PC-3 (cell line): ENCODE measurements around the gene HEPACAM2. TPM values are rescaled to one million over a fixed set of nuclear protein-coding genes. Genes with fewer than 3 reads are reported as not detected.
A peak's percentile ranks its signal among the peaks of the same experiment; 100 is the strongest.

Experiments used
- ATAC-seq: fragments of 200-7000 bp; cut with Tn5 transposase; 2 replicates; pipeline ENCODE4 v1.9.1; 2020; ENCODE audit warnings: mild to moderate bottlenecking, moderate library complexity
- BruUV-seq: library from RNA; stranded (reverse); fragments of 400-500 nt; replicated peaks from 2 replicates; lab custom pipeline; 2021; lab: Mats Ljungman, UMichigan
- CTCF ChIA-PET: fragments of 300-600 bp; sonication (Branson Sonifier 250); formaldehyde crosslinking; loops from one replicate; lab custom pipeline; 2022; ENCODE audit warnings: antibody characterized with exemption; lab: Charles Lee
- POLR2A ChIA-PET: fragments of 300-600 bp; sonication (Branson Sonifier 250); formaldehyde crosslinking; loops from one replicate; lab custom pipeline; 2022; ENCODE audit warnings: antibody characterized with exemption; ENCODE audit not compliant: unreplicated experiment; lab: Charles Lee
- DNase-seq: peaks from one replicate; pipeline ENCODE4 v3.0.0-alpha.2; 2015
- H2AFZ ChIP-seq: fragments of 300-600 bp; sonication (generic); 2 replicates; pipeline ENCODE4 v1.6.0; 2016; ENCODE audit warnings: antibody characterized with exemption, low read length
- H3F3A ChIP-seq: fragments of 300-600 bp; sonication (generic); one replicate; pipeline ENCODE4 v1.6.0; 2017; ENCODE audit warnings: antibody characterized with exemption, low read length, control low read depth, mild to moderate bottlenecking; ENCODE audit not compliant: unreplicated experiment
- H3K27ac ChIP-seq: fragments of 300-600 bp; sonication (generic); 2 replicates; pipeline ENCODE4 v1.5.1; 2016; ENCODE audit warnings: mild to moderate bottlenecking, low read length
- H3K27me3 ChIP-seq: fragments of 300-600 bp; sonication (generic); 2 replicates; pipeline ENCODE4 v1.6.1; 2016; ENCODE audit warnings: low read length, mixed read lengths
- H3K36me3 ChIP-seq: fragments of 300-600 bp; sonication (generic); 2 replicates; pipeline ENCODE4 v1.6.1; 2016; ENCODE audit warnings: low read depth, mixed run types, low read length, mixed read lengths
- H3K4me1 ChIP-seq: fragments of 300-600 bp; sonication (generic); 2 replicates; pipeline ENCODE4 v1.5.1; 2016; ENCODE audit warnings: low read length; ENCODE audit not compliant: insufficient read depth
- H3K4me2 ChIP-seq: fragments of 300-600 bp; sonication (generic); 2 replicates; pipeline ENCODE4 v1.6.0; 2016; ENCODE audit warnings: low read length
- H3K4me3 ChIP-seq: fragments of 300-600 bp; sonication (generic); 2 replicates; pipeline ENCODE4 v1.5.1; 2016; ENCODE audit warnings: mild to moderate bottlenecking, low read length, mixed read lengths
- H3K79me2 ChIP-seq: fragments of 300-600 bp; sonication (generic); 2 replicates; pipeline ENCODE4 v1.6.1; 2017; ENCODE audit warnings: low read length, mixed read lengths
- H3K9ac ChIP-seq: fragments of 300-600 bp; sonication (generic); 2 replicates; pipeline ENCODE4 v1.6.0; 2016; ENCODE audit warnings: mild to moderate bottlenecking, low read length
- H3K9me2 ChIP-seq: fragments of 300-600 bp; sonication (generic); replicated peaks from 2 replicates; pipeline ENCODE4 v1.6.1; 2016; ENCODE audit warnings: mixed run types, low read length, mixed read lengths
- H3K9me3 ChIP-seq: fragments of 300-600 bp; sonication (generic); 2 replicates; pipeline ENCODE4 v1.6.1; 2016; ENCODE audit warnings: low read length, mixed read lengths
- H4K20me1 ChIP-seq: fragments of 300-600 bp; sonication (generic); 2 replicates; pipeline ENCODE4 v1.6.1; 2016; ENCODE audit warnings: low read length, mixed read lengths
- EZH2 ChIP-seq: fragments of 300-600 bp; sonication (generic); IDR thresholded peaks from one replicate; pipeline ENCODE4 v1.6.1; 2017; ENCODE audit warnings: antibody characterized with exemption, mild to moderate bottlenecking, low read length; ENCODE audit not compliant: unreplicated experiment
- EZH2phosphoT487 ChIP-seq: fragments of 300-600 bp; sonication (generic); IDR thresholded peaks from 2 replicates; pipeline ENCODE4 v1.6.1; 2018; ENCODE audit warnings: mild to moderate bottlenecking, antibody characterized with exemption, low read length, borderline replicate concordance
- intact Hi-C: fragments of 100-400 bp; cut with micrococcal nuclease; formaldehyde crosslinking; loops from 2 replicates; pipeline ENCODE4 v1.9.0; 2023
- total RNA-seq: library from RNA; depleted of rRNA; stranded (reverse); fragments of >200 nt; gene quantifications from 2 replicates; pipeline ENCODE4 v1.2.3, GENCODE V29; 2014
- TF ChIP-seq, protein P1 (sequence below): fragments of 300-600 bp; sonication (generic); conservative IDR thresholded peaks from 2 replicates; pipeline ENCODE4 v1.5.1; 2017; ENCODE audit warnings: antibody characterized with exemption, low read depth, mild to moderate bottlenecking, low read length

Gene HEPACAM2
- total RNA-seq, 1 experiment from 2014 or later, result not detected

- POLR2A ChIA-PET, result no interaction called here
Measured at GRCh38 chr7:93175219-93175618, 51.0 kb downstream of the HEPACAM2 start.

DNA sequence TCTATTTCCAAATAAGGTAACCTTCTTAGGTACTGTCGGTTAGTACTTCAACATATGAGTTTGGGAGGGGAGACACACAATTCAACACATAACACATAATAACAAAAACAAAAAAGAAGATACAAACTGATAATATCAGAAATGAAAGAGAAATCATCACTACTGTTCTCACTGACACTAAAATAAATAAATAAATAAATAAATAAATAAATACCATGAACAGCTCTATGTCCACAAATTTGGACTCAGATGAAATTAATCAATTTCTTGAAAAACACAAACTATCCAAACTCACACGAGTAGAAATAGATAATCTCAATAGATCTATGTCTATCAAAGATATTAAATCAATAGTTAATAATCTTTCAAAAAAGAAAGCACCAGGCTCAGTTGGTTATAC, 53.6 kb downstream of the HEPACAM2 start:
- ATAC-seq (no peak), DNase-seq (no peak)
- no peaks in the 10 kb centered on the region for H3K27me3 ChIP-seq
- H3K4me1 ChIP-seq, result no peaks in the 10 kb centered on the region
- ChIA-PET CTCF (no interaction called here), POLR2A (no interaction called here)
- H3K27ac ChIP-seq, result no peak overlapping the region
- H3K4me2 ChIP-seq, result no peak overlapping the region
- no TSS peak for BruUV-seq
- no peaks in the 10 kb centered on the region for H4K20me1 ChIP-seq
- intact Hi-C loops, result no loop called here
- H3K9me3 ChIP-seq, result peaks cover 9% of the 10 kb centered on the region
- no peaks in the 10 kb centered on the region for H3K9me2 ChIP-seq
- no peak overlapping the region for H3K9ac ChIP-seq
- TF ChIP-seq, protein P1, sequence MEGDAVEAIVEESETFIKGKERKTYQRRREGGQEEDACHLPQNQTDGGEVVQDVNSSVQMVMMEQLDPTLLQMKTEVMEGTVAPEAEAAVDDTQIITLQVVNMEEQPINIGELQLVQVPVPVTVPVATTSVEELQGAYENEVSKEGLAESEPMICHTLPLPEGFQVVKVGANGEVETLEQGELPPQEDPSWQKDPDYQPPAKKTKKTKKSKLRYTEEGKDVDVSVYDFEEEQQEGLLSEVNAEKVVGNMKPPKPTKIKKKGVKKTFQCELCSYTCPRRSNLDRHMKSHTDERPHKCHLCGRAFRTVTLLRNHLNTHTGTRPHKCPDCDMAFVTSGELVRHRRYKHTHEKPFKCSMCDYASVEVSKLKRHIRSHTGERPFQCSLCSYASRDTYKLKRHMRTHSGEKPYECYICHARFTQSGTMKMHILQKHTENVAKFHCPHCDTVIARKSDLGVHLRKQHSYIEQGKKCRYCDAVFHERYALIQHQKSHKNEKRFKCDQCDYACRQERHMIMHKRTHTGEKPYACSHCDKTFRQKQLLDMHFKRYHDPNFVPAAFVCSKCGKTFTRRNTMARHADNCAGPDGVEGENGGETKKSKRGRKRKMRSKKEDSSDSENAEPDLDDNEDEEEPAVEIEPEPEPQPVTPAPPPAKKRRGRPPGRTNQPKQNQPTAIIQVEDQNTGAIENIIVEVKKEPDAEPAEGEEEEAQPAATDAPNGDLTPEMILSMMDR, result no peak
- no peak for TF ChIP-seq EZH2phosphoT487
- no peak for TF ChIP-seq EZH2
- no peak overlapping the region for H3K4me3 ChIP-seq
- no peaks in the 10 kb centered on the region for H3K36me3 ChIP-seq
- no peaks in the 10 kb centered on the region for H3F3A ChIP-seq
- no peaks in the 10 kb centered on the region for H3K79me2 ChIP-seq
- no peak overlapping the region for H2AFZ ChIP-seq

More at GRCh38 chr7:93175219-93175618, 51.0 kb downstream of the HEPACAM2 start:
- intact Hi-C loops, result no loop called here
- H3K9ac ChIP-seq, result no peak overlapping the region
- peaks cover 9% of the 10 kb centered on the region for H3K9me3 ChIP-seq
- no peaks in the 10 kb centered on the region for H3K4me1 ChIP-seq
- ATAC-seq (no peak), DNase-seq (no peak)
- H3K9me2 ChIP-seq, result no peaks in the 10 kb centered on the region
- BruUV-seq, result no TSS peak
- no peaks in the 10 kb centered on the region for H3K36me3 ChIP-seq
- CTCF ChIA-PET, result interaction anchor here (0.6 kb wide), 1 partner anchor 565 kb away, joined by 3 read pairs; no protein-coding TSS in a partner anchor
- H3K4me2 ChIP-seq, result no peak overlapping the region
- H3K4me3 ChIP-seq, result no peak overlapping the region
- TF ChIP-seq EZH2phosphoT487 (no peak), EZH2 (no peak)
- TF ChIP-seq, protein P1, result 0 out of 2 replicates have a peak, but pooled peaks have one; percentile 13
- H2AFZ ChIP-seq, result no peak overlapping the region
- H3F3A ChIP-seq, result no peaks in the 10 kb centered on the region
- no peaks in the 10 kb centered on the region for H3K79me2 ChIP-seq
- H4K20me1 ChIP-seq, result no peaks in the 10 kb centered on the region
- H3K27me3 ChIP-seq, result no peaks in the 10 kb centered on the region
- no peak overlapping the region for H3K27ac ChIP-seq

- no peaks in the 10 kb centered on the region for H3K9me2 ChIP-seq
- ATAC-seq (no peak), DNase-seq (no peak)
- no peak overlapping the region for H3K4me2 ChIP-seq
- H2AFZ ChIP-seq, result no peak overlapping the region
- ChIA-PET POLR2A (no interaction called here), CTCF (no interaction called here)
- no peaks in the 10 kb centered on the region for H3K79me2 ChIP-seq
- intact Hi-C loops, result no loop called here
- H3F3A ChIP-seq, result no peaks in the 10 kb centered on the region
- H3K27ac ChIP-seq, result no peak overlapping the region
- no peaks in the 10 kb centered on the region for H3K4me1 ChIP-seq
- H3K9ac ChIP-seq, result no peak overlapping the region
- H3K36me3 ChIP-seq, result no peaks in the 10 kb centered on the region
- no TSS peak for BruUV-seq
- H4K20me1 ChIP-seq, result no peaks in the 10 kb centered on the region
- H3K9me3 ChIP-seq, result peaks cover 9% of the 10 kb centered on the region
- TF ChIP-seq EZH2phosphoT487, result no peak
- TF ChIP-seq, protein P1, result no peak
- H3K4me3 ChIP-seq, result no peak overlapping the region
- H3K27me3 ChIP-seq, result no peaks in the 10 kb centered on the region
Measured at GRCh38 chr7:93171606-93172226, 54.6 kb downstream of the HEPACAM2 start.
